Left lobe of liver (tissue), 2 donors: ENCODE results near the gene CHRNB1. TPM values are rescaled to one million over a fixed set of nuclear protein-coding genes. Genes with fewer than 3 reads are reported as not detected.

Experiments used
- ATAC-seq: fragments of 200-7000 bp; cut with Tn5 transposase; one replicate; pipeline ENCODE4 v1.9.1; 2020; ENCODE audit warnings: mild to moderate bottlenecking, moderate library complexity
- DNase-seq: peaks from one replicate; pipeline ENCODE4 v3.0.0-alpha.2; 2020; ENCODE audit warnings: low spot score
- total RNA-seq: library from RNA; stranded (reverse); gene quantifications from one replicate; pipeline ENCODE4 v1.2.1, GENCODE V29; 2021
- donor health status: DM: no; HTN: no; CAD: no; lungs with moderate emphysema.
- donor health status: DM: no; HTN: yes; CAD: no.

CHRNB1 gene
- total RNA-seq, 1 donor from 2014 or later = 10.9 TPM

DNA sequence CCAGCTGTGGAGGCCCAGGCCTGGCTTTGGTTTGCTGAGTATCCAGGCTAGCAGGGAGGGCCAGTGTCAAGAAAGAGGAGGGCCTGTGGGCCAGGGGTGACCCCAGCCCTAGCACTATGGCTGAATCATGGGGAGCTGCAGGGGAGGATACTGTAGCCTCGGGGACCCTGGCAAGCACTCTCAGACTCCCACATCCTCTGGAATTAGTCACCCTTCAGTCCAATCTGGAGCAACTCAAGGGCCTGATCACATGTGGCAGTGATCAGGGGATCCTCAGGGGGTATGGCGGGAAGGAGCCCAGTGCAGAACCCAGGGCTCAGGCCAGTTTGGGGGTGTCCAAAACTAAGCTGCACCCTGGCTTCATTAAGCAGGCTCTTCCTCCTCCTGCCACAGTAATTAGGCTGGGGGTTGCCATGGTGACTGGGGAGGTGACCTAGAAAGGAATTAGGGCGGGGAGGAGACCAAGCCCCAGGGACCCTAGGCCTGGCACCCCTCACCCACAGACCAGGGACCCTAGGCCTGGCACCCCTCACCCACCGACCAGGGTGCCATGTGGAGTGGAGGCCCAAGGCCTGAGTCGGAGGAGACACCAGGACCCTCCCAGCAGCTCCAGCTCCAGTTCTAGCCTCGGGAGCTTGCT, 31.4 kb upstream of the CHRNB1 start:
- DNase-seq (no peak), ATAC-seq (no peak)

DNA sequence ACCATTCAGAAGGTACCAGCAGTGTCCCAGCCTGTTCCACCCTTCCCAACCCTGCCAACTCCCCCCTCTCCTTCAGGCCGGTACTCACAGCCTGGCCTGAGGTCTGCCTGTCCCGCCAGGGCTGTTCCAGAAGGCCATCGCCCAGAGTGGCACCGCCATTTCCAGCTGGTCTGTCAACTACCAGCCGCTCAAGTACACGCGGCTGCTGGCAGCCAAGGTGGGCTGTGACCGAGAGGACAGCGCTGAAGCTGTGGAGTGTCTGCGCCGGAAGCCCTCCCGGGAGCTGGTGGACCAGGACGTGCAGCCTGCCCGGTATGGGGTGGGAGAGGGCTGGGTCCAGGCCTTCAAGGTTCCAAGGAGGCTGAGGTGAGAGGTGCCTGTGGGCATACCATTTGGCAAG, 30.0 kb upstream of the CHRNB1 start:
- no peak for DNase-seq
- ATAC-seq = no peak

DNA sequence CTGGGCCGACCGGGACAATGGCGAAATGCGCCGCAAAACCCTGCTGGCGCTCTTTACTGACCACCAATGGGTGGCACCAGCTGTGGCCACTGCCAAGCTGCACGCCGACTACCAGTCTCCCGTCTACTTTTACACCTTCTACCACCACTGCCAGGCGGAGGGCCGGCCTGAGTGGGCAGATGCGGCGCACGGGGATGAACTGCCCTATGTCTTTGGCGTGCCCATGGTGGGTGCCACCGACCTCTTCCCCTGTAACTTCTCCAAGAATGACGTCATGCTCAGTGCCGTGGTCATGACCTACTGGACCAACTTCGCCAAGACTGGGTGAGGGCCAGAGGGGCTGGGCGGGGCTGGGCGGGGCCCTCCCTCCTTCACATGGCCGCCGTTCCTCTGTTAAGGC, 29.1 kb upstream of the CHRNB1 start:
- no peak for DNase-seq
- ATAC-seq = no peak

- ATAC-seq = no peak
- DNase-seq = no peak
Measured at GRCh38 chr17:7416323-7416722, 28.5 kb upstream of the CHRNB1 start.

DNA sequence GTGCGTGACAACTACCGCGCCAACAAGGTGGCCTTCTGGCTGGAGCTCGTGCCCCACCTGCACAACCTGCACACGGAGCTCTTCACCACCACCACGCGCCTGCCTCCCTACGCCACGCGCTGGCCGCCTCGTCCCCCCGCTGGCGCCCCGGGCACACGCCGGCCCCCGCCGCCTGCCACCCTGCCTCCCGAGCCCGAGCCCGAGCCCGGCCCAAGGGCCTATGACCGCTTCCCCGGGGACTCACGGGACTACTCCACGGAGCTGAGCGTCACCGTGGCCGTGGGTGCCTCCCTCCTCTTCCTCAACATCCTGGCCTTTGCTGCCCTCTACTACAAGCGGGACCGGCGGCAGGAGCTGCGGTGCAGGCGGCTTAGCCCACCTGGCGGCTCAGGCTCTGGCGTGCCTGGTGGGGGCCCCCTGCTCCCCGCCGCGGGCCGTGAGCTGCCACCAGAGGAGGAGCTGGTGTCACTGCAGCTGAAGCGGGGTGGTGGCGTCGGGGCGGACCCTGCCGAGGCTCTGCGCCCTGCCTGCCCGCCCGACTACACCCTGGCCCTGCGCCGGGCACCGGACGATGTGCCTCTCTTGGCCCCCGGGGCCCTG, 27.7 kb upstream of the CHRNB1 start:
- DNase-seq = no peak
- no peak for ATAC-seq

DNA sequence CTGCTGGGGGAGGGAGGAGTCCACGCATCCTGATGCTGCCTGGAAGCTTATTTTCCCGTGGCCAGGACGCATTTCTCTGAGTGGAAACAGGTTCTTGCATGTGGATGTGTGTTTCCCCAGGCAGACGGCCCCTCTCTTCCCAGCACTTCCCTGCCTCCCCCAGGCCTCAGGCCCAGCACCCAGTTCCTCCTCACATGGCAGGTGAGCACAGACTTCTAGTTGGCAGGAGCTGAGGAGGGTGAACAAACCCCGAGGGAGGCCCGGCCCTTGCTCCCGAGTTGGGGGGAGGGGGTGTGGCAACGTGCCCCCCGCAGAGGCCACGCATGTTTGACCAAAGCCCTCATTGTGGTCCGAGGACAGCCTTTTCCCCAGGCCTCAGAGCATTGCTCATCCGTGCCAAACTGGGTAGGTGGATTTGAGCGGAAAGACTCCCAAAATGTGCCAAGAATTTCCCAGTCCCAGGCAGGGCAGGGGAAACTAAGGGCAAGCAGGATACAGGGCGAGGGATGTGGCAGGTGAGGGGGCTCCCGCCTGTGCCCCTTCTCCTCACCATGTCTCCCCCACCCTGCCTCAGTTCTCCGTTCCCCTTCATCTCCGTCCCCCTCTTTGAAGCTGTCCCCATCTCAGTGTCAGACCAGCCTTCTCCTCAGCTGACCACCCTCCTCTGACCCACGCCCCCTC, 26.2 kb upstream of the CHRNB1 start:
- ATAC-seq (no peak), DNase-seq (no peak)

GRCh38 chr17:7419819-7420610, 24.8 kb upstream of the CHRNB1 start, which contains the start of gene SPEM1:
Gene SPEM1, plus strand, starts transcription at chr17:7420324. Its CDS starts 61 bp downstream, at chr17:7420385.
- no peak for DNase-seq
- ATAC-seq = no peak

DNA sequence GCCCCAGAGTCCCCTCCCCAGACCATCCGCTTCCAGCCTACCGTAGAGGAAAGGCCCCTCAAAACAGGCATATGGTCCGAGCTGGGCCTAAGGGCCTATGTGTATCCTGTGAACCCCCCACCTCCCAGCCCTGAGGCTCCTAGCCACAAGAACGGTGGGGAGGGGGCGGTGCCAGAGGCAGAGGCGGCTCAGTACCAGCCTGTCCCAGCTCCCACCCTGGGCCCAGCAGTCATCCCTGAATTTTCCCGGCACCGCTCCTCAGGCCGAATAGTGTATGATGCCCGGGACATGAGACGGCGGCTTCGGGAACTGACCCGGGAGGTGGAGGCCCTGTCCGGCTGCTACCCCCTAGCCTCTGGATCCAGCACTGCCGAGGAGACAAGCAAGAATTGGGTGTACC, 23.7 kb upstream of the CHRNB1 start:
- DNase-seq (no peak), ATAC-seq (no peak)

DNA sequence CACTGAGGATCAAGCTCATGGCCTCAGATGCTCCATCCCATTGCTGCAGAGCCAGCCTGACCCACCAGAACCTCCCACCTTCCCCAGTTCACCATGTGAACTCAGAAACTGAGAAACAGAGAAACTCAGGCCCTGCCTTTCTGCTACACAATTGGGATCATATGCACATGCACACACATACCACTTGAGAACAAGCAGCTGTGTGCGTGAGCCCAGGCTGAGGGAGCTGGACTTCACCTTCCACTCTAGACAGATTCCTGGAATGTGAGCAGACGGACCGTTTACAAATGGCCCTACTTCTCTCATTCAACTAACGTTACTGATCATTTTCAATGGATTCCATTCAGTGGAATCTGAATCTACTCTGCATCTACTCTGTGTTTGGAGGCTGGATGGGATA, 21.2 kb upstream of the CHRNB1 start:
- no peak for DNase-seq
- no peak for ATAC-seq

DNA sequence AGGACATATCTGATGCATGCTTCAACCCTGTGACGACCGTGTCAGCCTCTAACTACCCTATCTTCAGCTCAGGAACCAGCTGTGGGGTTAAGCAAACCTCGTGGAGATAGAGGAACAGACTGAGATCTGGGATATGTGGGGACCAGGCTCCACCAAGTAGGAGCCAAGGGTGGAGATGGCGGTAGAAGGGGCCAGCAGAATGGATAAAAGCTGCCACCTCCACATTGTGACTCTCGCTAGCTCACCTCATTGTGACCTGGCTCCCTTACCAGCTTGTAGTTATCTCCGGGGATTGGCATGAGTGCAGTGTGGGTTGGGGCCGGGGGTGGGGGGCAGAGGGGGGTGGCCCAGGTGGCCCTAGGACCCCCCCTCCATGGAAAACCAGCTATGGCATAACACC, 19.5 kb upstream of the CHRNB1 start, which contains the start of gene SPEM2:
Gene SPEM2, plus strand, starts transcription at position 301 of the 400 bp plus-strand sequence. Its CDS starts 73 bp downstream, at position 374.
- DNase-seq (no peak), ATAC-seq (no peak)

GRCh38 chr17:7425756-7426155, 19.1 kb upstream of the CHRNB1 start:
- ATAC-seq (no peak), DNase-seq (no peak)

GRCh38 chr17:7426203-7426863, 18.5 kb upstream of the CHRNB1 start:
- ATAC-seq = no peak
- DNase-seq = no peak

DNA sequence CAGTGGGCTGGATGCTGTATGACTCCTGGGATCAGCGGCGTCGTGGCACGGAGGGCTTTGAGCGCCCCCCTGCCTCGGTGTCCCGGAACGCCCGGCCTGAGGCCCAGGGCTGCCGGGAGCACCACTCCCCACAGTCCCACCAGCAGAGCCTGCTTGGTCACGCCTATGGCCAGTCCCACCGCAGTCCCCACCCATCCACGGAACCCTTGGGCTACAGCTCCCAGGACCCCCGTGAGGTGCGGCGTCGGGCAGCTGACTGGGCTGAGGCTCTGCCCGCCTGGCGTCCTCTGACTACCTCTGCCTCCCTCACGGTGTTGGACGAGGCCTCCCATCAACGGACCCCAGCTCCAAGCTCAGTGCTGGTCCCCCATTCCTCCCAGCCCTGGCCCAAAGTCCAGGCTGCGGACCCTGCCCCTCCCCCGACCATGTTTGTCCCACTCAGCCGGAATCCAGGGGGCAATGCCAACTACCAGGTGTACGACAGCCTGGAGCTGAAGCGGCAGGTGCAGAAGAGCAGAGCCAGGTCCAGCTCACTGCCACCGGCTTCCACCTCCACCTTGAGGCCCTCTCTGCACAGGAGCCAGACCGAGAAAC, 17.9 kb upstream of the CHRNB1 start:
- ATAC-seq = no peak

DNA sequence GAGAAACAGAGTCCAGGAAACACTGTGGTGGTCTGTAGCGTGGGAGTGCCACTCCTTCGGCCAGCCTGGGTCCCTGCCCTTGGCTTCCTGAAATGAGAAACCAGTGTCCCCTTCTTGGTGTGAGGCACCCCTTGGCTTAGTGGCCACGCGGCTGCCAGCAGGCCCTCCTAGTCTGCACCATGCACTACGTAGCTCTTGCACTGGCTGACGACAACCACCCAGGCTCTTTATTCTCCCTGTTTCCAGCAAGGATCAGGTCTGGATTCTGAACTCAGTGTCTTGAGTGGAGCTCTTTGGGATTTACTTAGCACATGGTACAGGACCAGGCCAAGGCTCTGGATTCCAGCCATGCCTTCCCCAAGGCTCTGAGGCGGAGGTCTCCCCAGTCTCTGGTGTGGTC, 17.3 kb upstream of the CHRNB1 start:
- no peak for ATAC-seq

More for the DNA sequence above, 17.9 kb upstream of the CHRNB1 start:
- DNase-seq = no peak

DNA sequence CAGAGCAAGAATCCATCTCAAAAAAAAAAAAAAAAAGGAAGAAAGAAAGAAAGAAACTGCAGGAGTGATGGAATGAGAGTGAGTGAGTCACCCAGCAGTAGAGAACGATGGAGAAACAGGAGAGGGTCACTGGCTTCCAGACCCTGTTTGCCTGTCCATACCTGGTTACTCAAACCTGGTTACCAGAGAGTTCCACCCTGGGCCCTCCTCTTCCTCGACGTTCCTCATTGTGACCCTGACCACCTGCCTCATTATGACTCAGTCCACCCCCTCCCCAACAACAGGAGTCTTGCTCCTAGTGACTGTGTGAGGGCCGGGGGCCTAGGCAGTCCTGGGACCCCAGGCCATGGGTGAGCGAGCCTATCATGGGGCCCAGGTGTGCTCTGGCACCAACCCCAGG, 16.3 kb upstream of the CHRNB1 start, which contains the start of gene SPEM3:
Gene SPEM3, plus strand, starts transcription at position 301 of the 400 bp plus-strand sequence. Its CDS starts 46 bp downstream, at position 347.
- no peak for DNase-seq
- ATAC-seq = no peak

More for the DNA sequence above, 17.3 kb upstream of the CHRNB1 start:
- DNase-seq = no peak

DNA sequence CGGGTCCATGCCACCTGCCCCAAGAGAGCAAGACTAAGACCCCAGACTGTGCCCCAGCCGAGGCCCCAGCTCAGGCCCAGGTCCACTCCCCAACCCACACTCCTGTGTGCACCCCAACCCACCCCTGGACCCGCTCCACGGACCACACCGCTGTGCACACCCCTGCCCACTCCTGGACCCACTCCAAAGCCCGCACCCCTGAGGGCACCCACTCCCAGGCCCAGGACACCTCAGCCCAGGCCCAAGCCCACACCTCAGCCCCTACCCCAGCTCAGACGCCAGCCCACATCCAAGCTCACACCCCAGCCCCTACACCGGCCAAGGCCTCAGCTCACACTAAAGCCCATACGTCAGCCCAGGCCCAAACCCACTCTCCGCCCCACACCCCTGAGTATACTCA, 15.1 kb upstream of the CHRNB1 start:
- no peak for DNase-seq
- ATAC-seq = no peak

GRCh38 chr17:7431231-7431630, 13.6 kb upstream of the CHRNB1 start:
- ATAC-seq = no peak
- DNase-seq = no peak

DNA sequence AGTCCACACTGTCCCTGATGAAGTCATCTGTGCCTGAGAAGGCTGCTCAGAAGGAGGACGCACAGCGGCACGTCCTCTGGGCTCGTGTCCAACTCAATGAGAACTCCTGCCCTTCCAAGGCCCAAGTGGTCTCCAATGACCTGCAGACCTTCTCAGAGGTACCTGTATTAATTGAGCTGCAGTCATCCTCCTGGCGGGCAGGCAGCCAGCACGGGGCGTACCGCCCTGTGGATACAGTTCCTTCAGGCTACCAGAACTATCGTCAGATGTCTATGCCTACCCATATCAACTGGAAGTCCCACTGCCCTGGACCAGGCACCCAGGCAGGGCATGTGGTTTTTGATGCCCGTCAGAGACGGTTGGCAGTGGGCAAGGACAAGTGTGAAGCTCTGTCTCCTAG, 12.6 kb upstream of the CHRNB1 start:
- DNase-seq (no peak), ATAC-seq (no peak)

DNA sequence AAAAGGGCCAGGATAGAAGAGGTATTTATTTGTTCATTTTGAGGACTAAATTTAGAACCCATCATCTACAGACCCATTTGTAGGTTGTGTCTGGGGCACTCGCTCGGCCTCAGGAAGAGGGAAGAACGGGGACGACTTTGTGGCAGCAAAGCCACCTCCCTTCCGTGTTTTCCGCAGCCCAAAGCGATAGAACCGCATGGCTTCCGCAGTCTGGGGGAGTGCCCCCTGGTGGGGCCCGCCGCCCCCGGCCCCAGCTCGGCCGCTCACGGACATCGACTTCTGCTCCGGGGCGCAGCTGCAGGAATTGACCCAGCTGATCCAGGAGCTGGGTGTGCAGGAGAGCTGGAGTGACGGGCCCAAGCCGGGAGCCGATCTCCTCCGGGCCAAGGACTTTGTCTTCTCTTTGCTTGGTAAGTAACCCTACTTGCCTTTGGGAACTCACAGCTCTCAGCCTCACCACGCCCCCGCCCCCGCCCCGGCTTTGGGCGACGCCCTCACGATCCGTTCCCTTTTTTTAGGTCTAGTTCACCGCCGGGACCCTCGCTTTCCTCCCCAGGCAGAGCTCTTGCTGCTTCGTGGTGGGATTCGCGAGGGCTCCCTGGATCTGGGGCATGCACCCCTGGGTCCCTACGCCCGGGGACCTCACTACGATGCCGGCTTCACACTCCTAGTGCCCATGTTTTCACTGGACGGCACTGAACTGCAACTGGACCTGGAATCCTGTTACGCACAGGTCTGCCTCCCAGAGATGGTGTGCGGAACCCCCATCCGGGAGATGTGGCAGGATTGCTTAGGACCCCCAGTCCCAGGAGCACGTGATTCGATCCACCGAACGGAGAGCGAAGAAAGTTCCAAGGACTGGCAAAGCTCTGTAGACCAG, 8.9 kb upstream of the CHRNB1 start:
- ATAC-seq = peak; percentile 3
- DNase-seq = peak; percentile 64
